ENCODE results near the gene PRDM16. TPM values are rescaled to one million over a fixed set of nuclear protein-coding genes. Genes with fewer than 3 reads are reported as not detected.

PRDM16 gene
- polyA plus RNA-seq, 2 of the 4 experiments (the other 2 are of a cell fraction) = 0.03 to 0.35 TPM

- TF ChIP-seq CHD2 (IDR thresholded peaks at IDR 0.05; ENCODE audit: low read length, partially characterized antibody) (no peak), FOSL2 (IDR thresholded peaks at IDR 0.05) (no peak), FOSL2 (CRISPR knock-in tag; IDR thresholded peaks at IDR 0.05) (no peak), KDM5A (IDR thresholded peaks at IDR 0.05) (no peak), FOXS1 (CRISPR knock-in tag; IDR thresholded peaks at IDR 0.05) (no peak), HOXB5 (CRISPR knock-in tag; IDR thresholded peaks at IDR 0.05) (no peak), JUNB (IDR thresholded peaks at IDR 0.05) (no peak), BHLHE40 (IDR thresholded peaks at IDR 0.05; ENCODE audit: low read depth, low read length) (no peak), NFE2L2 (conservative IDR thresholded peaks at IDR 0.05; ENCODE audit: low read length) (no peak), CBX8 (IDR thresholded peaks at IDR 0.05) (no peak), PHF8 (IDR thresholded peaks at IDR 0.05; ENCODE audit: borderline replicate concordance, low read depth) (no peak)
- FAIRE-seq (no peak), ATAC-seq (no peak), DNase-seq (ENCODE audit: low read depth in 1 of 2, low spot score in 1 of 2) (no peak)
- no peak overlapping the region for H3K4me3 ChIP-seq
- 74% methylated on average over 22 of the region's 31 CpGs for WGBS (ENCODE audit: missing lambda C conversion rate)
- CTCF ChIA-PET = interaction anchor here (1.8 kb wide), 1 partner anchor 9 kb away, joined by 4 read pairs; no protein-coding TSS in a partner anchor
- no peak overlapping the region for H3K27ac ChIP-seq
- no peak overlapping the region for H3K4me2 ChIP-seq
- POLR2A ChIA-PET = no interaction called here
- no peaks in the 10 kb centered on the region for H3K9me3 ChIP-seq
- H3K4me1 ChIP-seq = no peaks in the 10 kb centered on the region
Measured at GRCh38 chr1:3433596-3434320, 364.8 kb downstream of the PRDM16 start.

GRCh38 chr1:3434406-3435110, 365.6 kb downstream of the PRDM16 start:
- TF ChIP-seq RARB (CRISPR knock-in tag; IDR thresholded peaks at IDR 0.05) (no peak), CHD2 (IDR thresholded peaks at IDR 0.05; ENCODE audit: low read length, partially characterized antibody) (no peak), KDM5A (IDR thresholded peaks at IDR 0.05) (no peak), MAFK (IDR thresholded peaks at IDR 0.05; ENCODE audit: partially characterized antibody) (no peak), SMC3 (IDR thresholded peaks at IDR 0.05) (no peak)
- TF ChIP-seq, protein P1, sequence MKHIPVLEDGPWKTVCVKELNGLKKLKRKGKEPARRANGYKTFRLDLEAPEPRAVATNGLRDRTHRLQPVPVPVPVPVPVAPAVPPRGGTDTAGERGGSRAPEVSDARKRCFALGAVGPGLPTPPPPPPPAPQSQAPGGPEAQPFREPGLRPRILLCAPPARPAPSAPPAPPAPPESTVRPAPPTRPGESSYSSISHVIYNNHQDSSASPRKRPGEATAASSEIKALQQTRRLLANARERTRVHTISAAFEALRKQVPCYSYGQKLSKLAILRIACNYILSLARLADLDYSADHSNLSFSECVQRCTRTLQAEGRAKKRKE (CRISPR knock-in tag; IDR thresholded peaks at IDR 0.05; ENCODE audit: low read depth) = no peak
- no peak for DNase-seq (ENCODE audit: low read depth in 1 of 2, low spot score in 1 of 2)
- Histone ChIP-seq H3K4me2 (no peak overlapping the region), H3K9me3 (no peaks in the 10 kb centered on the region), H3K4me3 (no peak overlapping the region), H3K27ac (no peak overlapping the region), H3K4me1 (no peaks in the 10 kb centered on the region)
- 64% methylated on average over 35 of the region's 40 CpGs for WGBS (ENCODE audit: missing lambda C conversion rate)
- POLR2A ChIA-PET = no interaction called here
- CTCF ChIA-PET = interaction anchor here (1.8 kb wide), 1 partner anchor 10 kb away, joined by 4 read pairs; no protein-coding TSS in a partner anchor
- ATAC-seq = no peak
- no peak for FAIRE-seq

- Histone ChIP-seq H3K9me3 (no peaks in the 10 kb centered on the region), H3K4me3 (no peak overlapping the region), H3K27ac (no peak overlapping the region), H3K4me1 (no peaks in the 10 kb centered on the region), H3K4me2 (no peak overlapping the region)
- POLR2A ChIA-PET = no interaction called here
- DNase-seq (ENCODE audit: low read depth in 1 of 2, low spot score in 1 of 2) = no peak
- TF ChIP-seq FOSB (CRISPR knock-in tag; IDR thresholded peaks at IDR 0.05) (no peak), SMC3 (IDR thresholded peaks at IDR 0.05) (no peak), ZC3H11A (IDR thresholded peaks at IDR 0.05) (no peak), EHMT2 (IDR thresholded peaks at IDR 0.05; ENCODE audit: low read depth) (no peak), ZSCAN20 (CRISPR knock-in tag; IDR thresholded peaks at IDR 0.05) (no peak), ZNF302 (CRISPR knock-in tag; IDR thresholded peaks at IDR 0.05) (no peak), KDM5A (IDR thresholded peaks at IDR 0.05) (no peak)
- TF ChIP-seq, protein P2, sequence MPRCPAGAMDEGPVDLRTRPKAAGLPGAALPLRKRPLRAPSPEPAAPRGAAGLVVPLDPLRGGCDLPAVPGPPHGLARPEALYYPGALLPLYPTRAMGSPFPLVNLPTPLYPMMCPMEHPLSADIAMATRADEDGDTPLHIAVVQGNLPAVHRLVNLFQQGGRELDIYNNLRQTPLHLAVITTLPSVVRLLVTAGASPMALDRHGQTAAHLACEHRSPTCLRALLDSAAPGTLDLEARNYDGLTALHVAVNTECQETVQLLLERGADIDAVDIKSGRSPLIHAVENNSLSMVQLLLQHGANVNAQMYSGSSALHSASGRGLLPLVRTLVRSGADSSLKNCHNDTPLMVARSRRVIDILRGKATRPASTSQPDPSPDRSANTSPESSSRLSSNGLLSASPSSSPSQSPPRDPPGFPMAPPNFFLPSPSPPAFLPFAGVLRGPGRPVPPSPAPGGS (IDR thresholded peaks at IDR 0.05) = no peak
- CTCF ChIA-PET = interaction anchor here (2.4 kb wide), 1 partner anchor 17 kb away, joined by 8 read pairs; no protein-coding TSS in a partner anchor
- WGBS (ENCODE audit: missing lambda C conversion rate) = 63% methylated on average over 14 of the region's 21 CpGs
- no peak for FAIRE-seq
- no peak for ATAC-seq
Measured at GRCh38 chr1:3435666-3436065, 366.7 kb downstream of the PRDM16 start.

Data from A549 (cell line).